Spleen (tissue), 11 donors: ENCODE measurements around the gene RPS6KA6. TPM values are rescaled to one million over a fixed set of nuclear protein-coding genes. Genes with fewer than 3 reads are reported as not detected.
"Not testable (repeated sequence)": the region's sequence is repeated elsewhere in the genome, so short reads cannot be mapped to it uniquely, and the experiment has no call there.

Experiments used
- DNase-seq: peaks from one replicate; pipeline ENCODE4 v3.0.0-alpha.2; 2020
- H3K27ac ChIP-seq, 8 donors: fragments of 200-600 bp; sonication (generic) in 7 of 8; 1 replicate in 4 of 8; 2 replicates in 4 of 8; pipeline versions ENCODE4 v1.5.0 to v1.8.0; 2016 to 2021; ENCODE audit warnings: inconsistent platforms in 4 of 8, mild to moderate bottlenecking in 4 of 8, moderate library complexity in 1 of 8
- H3K27me3 ChIP-seq, 7 donors: fragments of 200-600 bp; sonication (generic) in 6 of 7; replicated peaks in 1 of 7; 1 replicate in 4 of 7; 2 replicates in 3 of 7; pipeline versions ENCODE4 v1.5.0 to v1.8.0; 2016 to 2021; ENCODE audit warnings: inconsistent platforms in 3 of 7, mild to moderate bottlenecking in 1 of 7
- H3K36me3 ChIP-seq, 6 donors: fragments of 200-600 bp; sonication (generic) in 5 of 6; 1 replicate in 4 of 6; 2 replicates in 2 of 6; pipeline versions ENCODE4 v1.5.0 to v1.8.0; 2016 to 2021; ENCODE audit warnings: inconsistent platforms in 2 of 6
- H3K4me1 ChIP-seq, 6 donors: fragments of 200-600 bp; sonication (generic) in 5 of 6; 1 replicate in 3 of 6; 2 replicates in 3 of 6; pipeline versions ENCODE4 v1.5.0 to v1.8.0; 2016 to 2021; ENCODE audit warnings: inconsistent platforms in 3 of 6
- H3K4me3 ChIP-seq, 8 donors: fragments of 200-600 bp; sonication (generic) in 7 of 8; 1 replicate in 4 of 8; 2 replicates in 4 of 8; pipeline versions ENCODE4 v1.5.0 to v1.8.0; 2016 to 2021; ENCODE audit warnings: inconsistent platforms in 4 of 8, mild to moderate bottlenecking in 4 of 8, moderate library complexity in 2 of 8
- H3K9me3 ChIP-seq, 8 donors: fragments of 200-600 bp; sonication (generic) in 7 of 8; 1 replicate in 4 of 8; 2 replicates in 4 of 8; pipeline versions ENCODE4 v1.5.0 to v1.8.0; 2016 to 2021; ENCODE audit warnings: inconsistent platforms in 4 of 8
- POLR2A ChIP-seq, 3 donors: fragments of 450-650 bp; IDR thresholded peaks; one replicate each; pipeline ENCODE4 v1.5.1; 2017; ENCODE audit warnings: antibody characterized with exemption in 3 of 3, mild to moderate bottlenecking in 1 of 3
- POLR2AphosphoS5 ChIP-seq, 3 donors: sonication (generic); formaldehyde crosslinking; IDR thresholded peaks; one replicate each; pipeline ENCODE4 v1.5.1; 2017; ENCODE audit warnings: antibody characterized with exemption in 3 of 3
- WGBS, 5 donors: extraction: QIAGEN DNeasy Blood & Tissue Kit in 3 of 5; methylation state at CpG; one replicate each; pipeline versions ENCODE4 v1.1.5 to v1.1.7; 2013 to 2018; 5-methylcytosine and 5-hydroxymethylcytosine counted together
- intact Hi-C: fragments of 100-400 bp; cut with DNase I; formaldehyde crosslinking; loops from one replicate; pipeline ENCODE4 v1.15.0; 2023; ENCODE audit warnings: low total_unique reads
- polyA plus RNA-seq, 3 donors: library from polyadenylated mRNA; stranded (reverse); fragments of 200-250 nt; gene quantifications; one replicate each; pipeline ENCODE4 v1.2.1, GENCODE V29; 2013
- total RNA-seq, 7 donors: library from RNA; depleted of rRNA in 3 of 7; stranded (reverse); fragments of >200 nt in 3 of 7; fragmentation: NEBNext Ultra II Directional in 4 of 7; extraction: Animal tissue kit (Norgen Biotek cat#: 25700) in 4 of 7; gene quantifications; one replicate each; pipeline versions ENCODE4 v1.1.0 to v1.2.1, GENCODE V29; 2016 to 2021
- TF ChIP-seq, protein P1 (sequence below), 11 experiments: fragments of 200-600 bp in 7 of 11; fragments of 450-650 bp in 4 of 11; sonication (generic) in 4 of 11; IDR thresholded peaks in 8 of 11; conservative IDR thresholded peaks in 3 of 11; 1 replicate in 7 of 11; 2 replicates in 4 of 11; pipeline versions ENCODE4 v1.4.0 to v1.8.0; 2016 to 2021; ENCODE audit warnings: antibody characterized with exemption in 11 of 11, inconsistent platforms in 4 of 11, mild to moderate bottlenecking in 1 of 11
- donor health status: healthy with polysubstance abuse.
- donor health status: DM: no; HTN: no; CAD: no; lungs with moderate emphysema.
- donor health status: DM: no; HTN: no; CAD: no.
- donor health status: Bipolar disorder and iron deficiency.
- donor health status: healthy.
- donor health status: DM: no; HTN: no; CAD: no.
- donor health status: DM: yes; HTN: yes; CAD: no.

The RPS6KA6 gene
- total and polyA plus RNA-seq, 10 donors: 0.12 to 1.5 (median 1.2) TPM

DNA sequence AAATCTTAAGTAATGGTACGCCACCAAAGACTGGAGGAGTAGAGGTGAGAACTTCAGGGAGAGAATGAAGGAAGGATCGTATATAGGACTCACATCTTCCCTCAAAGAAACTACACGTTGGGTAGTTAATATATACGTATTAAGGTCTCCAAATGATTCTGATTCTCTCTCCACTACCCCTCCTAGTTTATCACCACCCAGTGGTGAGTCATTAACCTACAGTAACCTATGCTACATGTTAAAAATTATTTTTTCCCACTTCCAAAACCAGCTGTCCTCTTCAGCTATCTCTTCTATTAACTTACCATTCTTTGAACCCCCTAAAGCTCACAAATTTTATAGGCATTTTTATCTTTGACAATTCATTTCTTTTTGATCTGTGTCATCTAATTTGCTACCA lies 69.7 kb downstream of the RPS6KA6 start:
- Histone ChIP-seq H3K36me3 (no peaks in the 10 kb centered on the region), H3K9me3 (no peaks in the 10 kb centered on the region), H3K27ac (no peak overlapping the region), H3K4me1 (no peaks in the 10 kb centered on the region), H3K27me3 (no peaks in the 10 kb centered on the region), H3K4me3 (no peak overlapping the region)
- TF ChIP-seq POLR2A (IDR thresholded peaks at IDR 0.05) (no peak), POLR2AphosphoS5 (IDR thresholded peaks at IDR 0.05) (no peak)
- TF ChIP-seq, protein P1, sequence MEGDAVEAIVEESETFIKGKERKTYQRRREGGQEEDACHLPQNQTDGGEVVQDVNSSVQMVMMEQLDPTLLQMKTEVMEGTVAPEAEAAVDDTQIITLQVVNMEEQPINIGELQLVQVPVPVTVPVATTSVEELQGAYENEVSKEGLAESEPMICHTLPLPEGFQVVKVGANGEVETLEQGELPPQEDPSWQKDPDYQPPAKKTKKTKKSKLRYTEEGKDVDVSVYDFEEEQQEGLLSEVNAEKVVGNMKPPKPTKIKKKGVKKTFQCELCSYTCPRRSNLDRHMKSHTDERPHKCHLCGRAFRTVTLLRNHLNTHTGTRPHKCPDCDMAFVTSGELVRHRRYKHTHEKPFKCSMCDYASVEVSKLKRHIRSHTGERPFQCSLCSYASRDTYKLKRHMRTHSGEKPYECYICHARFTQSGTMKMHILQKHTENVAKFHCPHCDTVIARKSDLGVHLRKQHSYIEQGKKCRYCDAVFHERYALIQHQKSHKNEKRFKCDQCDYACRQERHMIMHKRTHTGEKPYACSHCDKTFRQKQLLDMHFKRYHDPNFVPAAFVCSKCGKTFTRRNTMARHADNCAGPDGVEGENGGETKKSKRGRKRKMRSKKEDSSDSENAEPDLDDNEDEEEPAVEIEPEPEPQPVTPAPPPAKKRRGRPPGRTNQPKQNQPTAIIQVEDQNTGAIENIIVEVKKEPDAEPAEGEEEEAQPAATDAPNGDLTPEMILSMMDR (IDR thresholded peaks at IDR 0.05 in 8 of 11, conservative IDR thresholded peaks at IDR 0.05 in 3 of 11): no peak
- DNase-seq: no peak
- WGBS, 5 donors: 59 to 98% (median 85%) methylated on average over 4 of the region's 4 CpGs
- intact Hi-C loops: no loop called here

DNA sequence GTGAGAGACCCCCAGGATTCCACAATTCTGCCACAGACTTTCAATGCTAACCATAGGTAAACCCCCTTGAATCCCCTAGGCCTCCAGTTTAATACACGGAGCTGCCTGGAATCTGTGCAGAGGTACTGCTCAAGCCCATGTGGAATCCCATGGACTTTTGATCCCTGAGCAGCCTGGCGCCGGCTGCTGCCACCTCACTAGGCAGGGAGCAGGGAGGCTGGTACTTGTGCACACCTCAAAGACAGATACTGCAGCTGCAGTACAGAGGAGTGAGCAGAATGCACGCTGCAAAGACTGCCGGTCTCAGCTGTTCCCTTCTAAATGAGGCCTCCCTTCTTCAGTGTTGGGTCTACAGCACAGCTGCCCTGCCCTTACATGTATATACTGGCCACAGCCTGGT lies 79.4 kb downstream of the RPS6KA6 start:
- intact Hi-C loops: no loop called here
- Histone ChIP-seq H3K4me3 (no peak overlapping the region), H3K4me1 (no peaks in the 10 kb centered on the region), H3K27me3 (peaks cover 0 to 5% (median 0%) of the 10 kb centered on the region in 7 donors), H3K9me3 (no peaks in the 10 kb centered on the region), H3K36me3 (no peaks in the 10 kb centered on the region), H3K27ac (no peak overlapping the region)
- no peak for DNase-seq
- WGBS, 5 donors: 82 to 95% (median 88%) methylated on average over 5 of the region's 5 CpGs; no CpG with 5 or more reads in 1 of the 5 donors
- no peak for TF ChIP-seq POLR2A (IDR thresholded peaks at IDR 0.05)

DNA sequence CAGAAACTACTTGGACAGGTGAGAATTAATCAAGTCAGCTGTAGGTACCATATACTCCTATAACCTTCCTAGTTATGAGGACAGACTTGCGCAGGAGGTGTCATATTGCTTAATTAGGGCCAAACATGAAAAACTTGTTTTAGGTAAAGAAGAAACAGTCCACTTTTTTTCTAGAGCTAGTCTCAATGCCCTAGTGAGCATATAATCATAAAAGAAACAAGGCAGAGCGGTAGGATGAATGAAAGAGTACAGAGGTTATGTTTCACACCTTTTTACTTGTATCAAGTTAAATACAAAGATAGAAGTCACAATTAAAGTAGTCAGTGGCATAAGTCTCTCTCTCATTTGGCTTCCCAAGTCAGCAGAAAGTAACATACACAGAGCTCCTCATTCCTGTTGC lies 88.9 kb downstream of the RPS6KA6 start:
- no peak overlapping the region for H3K4me3 ChIP-seq
- DNase-seq: no peak
- peaks cover 0 to 5% (median 0%) of the 10 kb centered on the region in 7 donors for H3K27me3 ChIP-seq
- intact Hi-C loops: no loop called here
- no peaks in the 10 kb centered on the region for H3K4me1 ChIP-seq
- no peaks in the 10 kb centered on the region for H3K9me3 ChIP-seq
- TF ChIP-seq, protein P1 (IDR thresholded peaks at IDR 0.05 in 8 of 11, conservative IDR thresholded peaks at IDR 0.05 in 3 of 11): no peak
- TF ChIP-seq POLR2AphosphoS5 (IDR thresholded peaks at IDR 0.05) (no peak), POLR2A (IDR thresholded peaks at IDR 0.05) (no peak)
- H3K36me3 ChIP-seq: no peaks in the 10 kb centered on the region
- H3K27ac ChIP-seq: no peak overlapping the region
- WGBS, 5 donors: 80 to 98% (median 88%) methylated on average over 2 of the region's 2 CpGs

DNA sequence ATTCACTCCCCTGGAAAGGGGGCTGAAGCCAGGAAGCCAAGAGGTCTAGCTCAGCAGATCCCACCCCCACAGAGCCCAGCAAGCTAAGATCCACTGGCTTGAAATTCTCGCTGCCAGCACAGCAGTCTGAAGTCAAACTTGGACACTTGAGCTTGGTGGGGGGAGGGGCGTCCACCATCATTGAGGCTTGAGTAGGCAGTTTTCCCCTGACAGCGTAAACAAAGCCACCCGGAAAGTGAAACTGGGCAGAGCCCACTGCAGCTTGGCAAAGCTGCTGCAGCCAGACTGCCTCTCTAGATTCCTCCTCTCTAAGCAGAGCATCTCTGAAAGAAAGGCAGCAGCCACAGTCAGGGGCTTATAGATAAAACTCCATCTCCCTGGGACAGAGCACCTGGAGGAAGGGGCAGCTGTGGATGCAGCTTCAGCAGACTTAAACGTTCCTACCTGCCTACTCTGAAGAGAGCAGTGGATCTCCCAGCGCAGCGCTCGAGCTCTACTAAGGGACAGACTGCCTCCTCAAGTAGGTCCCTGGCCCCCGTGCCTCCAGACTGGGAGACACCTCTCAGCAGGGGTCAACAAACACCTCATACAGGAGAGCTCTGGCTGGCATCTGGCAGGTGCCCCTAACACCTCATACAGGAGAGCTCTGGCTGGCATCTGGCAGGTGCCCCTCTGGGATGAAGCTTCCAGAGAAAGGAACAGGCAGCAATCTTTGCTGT lies 108.4 kb downstream of the RPS6KA6 start:
- DNase-seq: peak; percentile 62

DNA sequence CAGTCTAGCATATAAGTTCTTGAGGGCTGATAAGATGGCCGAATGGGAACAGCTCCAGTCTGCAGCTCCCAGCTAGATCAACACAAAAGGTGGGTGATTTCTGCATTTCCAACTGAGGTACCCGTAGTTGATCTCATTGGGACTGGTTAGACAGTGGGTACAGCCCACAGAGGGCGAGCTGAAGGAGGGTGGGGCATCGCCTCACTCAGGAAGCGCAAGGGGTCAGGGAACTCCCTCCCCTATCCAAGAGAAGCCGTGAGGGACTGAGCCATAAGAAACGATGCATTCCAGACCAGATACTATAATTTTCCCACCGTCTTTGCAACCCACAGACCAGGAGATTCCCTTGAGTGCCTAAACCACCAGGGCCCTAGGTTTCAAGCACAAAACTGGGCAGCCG lies 109.0 kb downstream of the RPS6KA6 start:
- TF ChIP-seq, protein P1 (IDR thresholded peaks at IDR 0.05 in 8 of 11, conservative IDR thresholded peaks at IDR 0.05 in 3 of 11): no peak
- TF ChIP-seq POLR2AphosphoS5 (IDR thresholded peaks at IDR 0.05) (no peak), POLR2A (IDR thresholded peaks at IDR 0.05) (no peak)
- intact Hi-C loops: no loop called here
- no peaks in the 10 kb centered on the region for H3K27me3 ChIP-seq

More for the DNA sequence above, 108.4 kb downstream of the RPS6KA6 start:
- intact Hi-C loops, H3K4me1 ChIP-seq, H3K4me3 ChIP-seq, H3K27me3 ChIP-seq, H3K36me3 ChIP-seq, H3K27ac ChIP-seq: not testable (repeated sequence)
- 20 to 85% (median 72%) methylated on average over 1 to 9 of the region's 9 CpGs for WGBS, 5 donors
- peaks cover 0 to 34% (median 11%) of the 10 kb centered on the region in 8 donors for H3K9me3 ChIP-seq

More for the DNA sequence above, 109.0 kb downstream of the RPS6KA6 start:
- Histone ChIP-seq H3K9me3 (peaks cover 0 to 28% (median 11%) of the 10 kb centered on the region in 8 donors), H3K36me3 (no peaks in the 10 kb centered on the region), H3K4me3 (no peak overlapping the region), H3K27ac (no peak overlapping the region), H3K4me1 (no peaks in the 10 kb centered on the region)
- no peak for DNase-seq
- 63 to 82% (median 77%) methylated on average over 9 of the region's 9 CpGs for WGBS, 5 donors
